ENCODE data around the gene CEMIP.

- TF ChIP-seq CTCF (IDR thresholded peaks at IDR 0.05; ENCODE audit: insufficient read depth, low read depth, low read length) (no peak), EZH2 (IDR thresholded peaks at IDR 0.05; ENCODE audit: insufficient read depth, low read length) (no peak)
Observed at GRCh38 chr15:80978685-80979329, 199.6 kb downstream of the CEMIP start.
